ENCODE results near the gene MPPE1.
"Not testable (repeated sequence)": the region's sequence is repeated elsewhere in the genome, so short reads cannot be mapped to it uniquely, and the experiment has no call there.

MPPE1 gene

DNA sequence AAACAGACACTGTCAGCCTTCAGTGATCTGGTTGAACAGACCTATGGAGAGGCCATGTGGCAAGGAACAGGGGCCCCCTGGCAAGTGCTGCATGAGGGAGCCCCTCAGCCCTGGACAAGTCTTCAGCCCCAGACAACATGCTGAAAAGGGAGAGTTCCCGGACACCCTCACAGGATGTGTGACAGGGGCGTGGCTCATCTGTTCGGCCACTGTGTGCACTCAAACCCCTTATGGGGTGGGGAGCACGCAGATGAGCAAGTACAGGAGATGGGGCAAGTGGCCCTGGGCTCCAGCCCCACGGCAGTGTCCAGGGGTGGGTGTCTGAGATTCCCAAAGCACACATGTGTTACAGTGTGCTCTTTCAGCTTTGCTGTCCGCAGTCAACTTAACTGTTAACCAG, 35.4 kb upstream of the MPPE1 start:
- FAIRE-seq (no peak), DNase-seq (ENCODE audit: insufficient read length, low spot score) (no peak)
- TF ChIP-seq, protein P1, sequence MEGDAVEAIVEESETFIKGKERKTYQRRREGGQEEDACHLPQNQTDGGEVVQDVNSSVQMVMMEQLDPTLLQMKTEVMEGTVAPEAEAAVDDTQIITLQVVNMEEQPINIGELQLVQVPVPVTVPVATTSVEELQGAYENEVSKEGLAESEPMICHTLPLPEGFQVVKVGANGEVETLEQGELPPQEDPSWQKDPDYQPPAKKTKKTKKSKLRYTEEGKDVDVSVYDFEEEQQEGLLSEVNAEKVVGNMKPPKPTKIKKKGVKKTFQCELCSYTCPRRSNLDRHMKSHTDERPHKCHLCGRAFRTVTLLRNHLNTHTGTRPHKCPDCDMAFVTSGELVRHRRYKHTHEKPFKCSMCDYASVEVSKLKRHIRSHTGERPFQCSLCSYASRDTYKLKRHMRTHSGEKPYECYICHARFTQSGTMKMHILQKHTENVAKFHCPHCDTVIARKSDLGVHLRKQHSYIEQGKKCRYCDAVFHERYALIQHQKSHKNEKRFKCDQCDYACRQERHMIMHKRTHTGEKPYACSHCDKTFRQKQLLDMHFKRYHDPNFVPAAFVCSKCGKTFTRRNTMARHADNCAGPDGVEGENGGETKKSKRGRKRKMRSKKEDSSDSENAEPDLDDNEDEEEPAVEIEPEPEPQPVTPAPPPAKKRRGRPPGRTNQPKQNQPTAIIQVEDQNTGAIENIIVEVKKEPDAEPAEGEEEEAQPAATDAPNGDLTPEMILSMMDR (IDR thresholded peaks at IDR 0.05; ENCODE audit: insufficient read depth, missing control alignments), result no peak

DNA sequence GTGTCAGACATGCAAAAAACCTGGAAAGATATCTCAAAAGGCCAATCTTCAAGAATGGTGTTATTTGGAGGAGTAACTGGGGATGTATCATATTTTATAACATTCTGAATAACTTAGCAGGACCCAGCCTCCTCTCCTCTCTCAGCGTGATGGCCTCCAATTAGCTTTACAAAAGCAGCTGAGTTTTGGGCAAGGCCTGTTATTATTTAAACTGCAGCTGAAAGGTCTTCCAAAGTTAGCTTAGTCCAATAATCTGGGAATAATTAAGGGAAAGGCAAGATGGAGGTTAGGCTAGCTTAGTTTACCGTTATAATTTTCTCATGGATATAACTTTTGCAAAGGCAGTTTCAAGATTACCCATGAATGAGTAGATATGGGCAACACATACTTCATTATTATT, 32.8 kb upstream of the MPPE1 start:
- TF ChIP-seq, protein P1 (IDR thresholded peaks at IDR 0.05; ENCODE audit: insufficient read depth, missing control alignments), result no peak
- DNase-seq (ENCODE audit: insufficient read length, low spot score) (no peak), FAIRE-seq (no peak)

GRCh38 chr18:11937874-11938478, 29.9 kb upstream of the MPPE1 start:
- FAIRE-seq (peak; percentile 35), DNase-seq (ENCODE audit: insufficient read length, low spot score) (peak; percentile 56)
- TF ChIP-seq, protein P1 (IDR thresholded peaks at IDR 0.05; ENCODE audit: insufficient read depth, missing control alignments), result peak; percentile 81

GRCh38 chr18:11932393-11932792, 24.3 kb upstream of the MPPE1 start:
- DNase-seq (ENCODE audit: insufficient read length, low spot score), result no peak
- no peak for FAIRE-seq
- TF ChIP-seq, protein P1 (IDR thresholded peaks at IDR 0.05; ENCODE audit: insufficient read depth, missing control alignments), result no peak

- TF ChIP-seq, protein P1 (IDR thresholded peaks at IDR 0.05; ENCODE audit: insufficient read depth, missing control alignments), result no peak
- DNase-seq (ENCODE audit: insufficient read length, low spot score) (no peak), FAIRE-seq (no peak)
Measured at GRCh38 chr18:11927497-11927896, 19.4 kb upstream of the MPPE1 start.

DNA sequence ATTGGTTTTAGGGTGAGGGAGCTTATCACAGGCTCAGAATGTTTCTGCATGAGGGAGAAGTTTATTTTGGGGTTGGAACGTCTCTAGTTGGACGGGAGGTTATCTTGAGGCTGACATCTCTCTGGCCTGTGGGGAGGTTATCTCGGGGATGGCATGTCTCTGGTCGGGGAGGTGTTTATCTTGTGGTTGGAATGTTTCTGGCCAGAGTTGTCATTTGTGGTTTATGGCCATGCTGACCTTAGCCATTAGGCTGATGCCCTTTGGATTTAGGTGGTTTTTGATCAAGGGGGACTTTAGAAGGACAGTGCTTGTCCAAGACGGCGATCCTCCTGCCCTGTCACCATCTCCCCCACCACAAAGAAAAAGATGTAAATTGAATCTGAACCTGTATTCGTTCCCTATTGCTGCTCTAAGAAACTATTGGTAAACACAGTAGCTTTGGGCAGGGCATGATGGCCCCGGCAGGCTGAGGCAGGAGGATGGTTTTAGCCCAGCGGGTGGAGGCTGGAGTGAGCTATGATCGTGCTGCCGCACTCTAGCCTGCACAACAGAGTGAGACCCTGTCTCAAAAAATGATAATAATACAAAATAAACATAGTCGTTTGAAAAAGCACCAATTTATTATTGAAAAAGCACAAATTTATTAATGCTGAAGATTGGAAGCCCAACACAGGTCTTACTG, 17.8 kb upstream of the MPPE1 start:
- no peak for DNase-seq (ENCODE audit: insufficient read length, low spot score)
- no peak for FAIRE-seq
- TF ChIP-seq, protein P1 (IDR thresholded peaks at IDR 0.05; ENCODE audit: insufficient read depth, missing control alignments), result no peak

DNA sequence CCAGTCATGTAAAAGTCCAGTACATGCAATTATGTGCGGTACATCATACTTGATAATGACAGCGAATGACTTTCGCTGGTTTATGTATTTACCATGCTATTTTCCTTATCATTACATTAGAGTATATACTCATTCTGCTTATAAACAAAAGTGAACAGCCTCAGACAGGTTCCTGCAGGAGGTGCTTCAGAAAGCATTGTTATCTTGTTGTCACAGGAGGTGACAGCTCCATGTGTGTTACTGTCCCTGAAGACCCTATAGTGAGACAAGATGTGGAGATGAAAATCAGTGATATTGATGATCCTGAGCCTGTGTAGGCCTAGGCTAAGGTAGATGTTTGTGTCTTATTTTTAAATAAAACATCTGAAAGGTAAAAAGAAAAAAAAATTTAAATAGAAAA, 15.3 kb upstream of the MPPE1 start:
- TF ChIP-seq, protein P1 (IDR thresholded peaks at IDR 0.05; ENCODE audit: insufficient read depth, missing control alignments), result no peak
- DNase-seq (ENCODE audit: insufficient read length, low spot score), result no peak
- no peak for FAIRE-seq

DNA sequence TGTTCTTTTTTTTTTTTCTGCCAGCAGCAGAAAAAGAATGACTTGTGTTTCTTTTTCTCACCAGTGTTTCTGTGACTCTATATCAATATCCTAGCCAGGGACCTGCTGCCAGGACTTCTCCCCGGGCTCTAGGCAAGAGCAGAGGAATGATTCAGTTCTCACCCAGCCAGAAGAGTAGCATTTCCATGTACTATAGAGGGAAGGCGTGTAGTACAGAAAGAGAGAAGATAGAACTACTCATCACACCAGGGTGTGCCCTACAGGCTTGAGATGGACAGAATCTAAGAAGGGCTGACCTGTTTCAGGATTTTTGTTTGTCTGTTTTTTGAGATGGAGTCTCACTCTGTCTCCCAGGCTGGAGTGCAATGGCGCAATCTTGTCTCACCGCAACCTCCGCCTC, 11.4 kb upstream of the MPPE1 start:
- not testable (repeated sequence) for FAIRE-seq; DNase-seq (ENCODE audit: insufficient read length, low spot score)

DNA sequence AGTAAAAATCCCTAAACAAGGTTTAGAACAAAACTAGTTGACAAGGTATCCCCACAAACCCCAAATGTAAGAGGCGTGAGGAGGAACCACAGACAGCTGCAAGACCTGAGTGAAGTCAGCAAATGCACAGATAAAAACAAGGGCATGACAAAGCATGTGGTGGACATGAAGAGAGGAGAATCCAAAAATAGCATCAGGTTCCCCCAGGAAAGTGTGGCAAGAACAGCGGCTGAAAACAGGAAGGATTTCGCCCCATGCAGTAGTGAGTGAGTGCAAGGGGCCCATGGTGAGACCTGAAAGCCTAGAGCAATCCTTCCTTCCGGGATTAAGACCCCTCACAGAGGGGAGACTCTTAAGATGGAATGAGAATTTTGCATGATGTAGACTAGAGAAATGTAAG, 8.8 kb upstream of the MPPE1 start:
- not testable (repeated sequence) for FAIRE-seq; DNase-seq (ENCODE audit: insufficient read length, low spot score)
